WTC11 (cell line): ENCODE data around the gene ZDHHC1. TPM values are rescaled to one million over a fixed set of nuclear protein-coding genes. Genes with fewer than 3 reads are reported as not detected.

Experiments
- ATAC-seq: fragments of 200-7000 bp; cut with Tn5 transposase; 2 replicates; pipeline ENCODE4 v1.10.0; 2021; ENCODE audit warnings: mild to moderate bottlenecking, moderate library complexity
- CTCF ChIA-PET: fragments of 300-600 bp; sonication (Branson Sonifier 250); formaldehyde crosslinking; loops from one replicate; lab custom pipeline; 2021; ENCODE audit warnings: antibody characterized with exemption; lab: Charles Lee
- POLR2A ChIA-PET: fragments of 350-600 bp; sonication (Branson Sonifier 250); formaldehyde crosslinking; loops from one replicate; lab custom pipeline; 2021; ENCODE audit warnings: antibody characterized with exemption; lab: Charles Lee
- DNase-seq: peaks from one replicate; pipeline ENCODE4 v3.0.0; 2021; ENCODE audit warnings: low spot score
- H3K27ac Mint-ChIP-seq: 2 replicates; pipeline ENCODE4 v1.8.0; 2021; ENCODE audit warnings: mixed read lengths
- H3K27me3 Mint-ChIP-seq: 2 replicates; pipeline ENCODE4 v1.8.0; 2021; ENCODE audit warnings: low read depth, mild to moderate bottlenecking, moderate library complexity, mixed read lengths
- H3K36me3 Mint-ChIP-seq: 2 replicates; pipeline ENCODE4 v1.8.0; 2021; ENCODE audit warnings: mixed read lengths
- H3K4me1 Mint-ChIP-seq: 2 replicates; pipeline ENCODE4 v1.8.0; 2022; ENCODE audit warnings: mixed read lengths
- H3K4me3 Mint-ChIP-seq: 2 replicates; pipeline ENCODE4 v1.8.0; 2021; ENCODE audit warnings: mild to moderate bottlenecking, moderate library complexity, mixed read lengths
- H3K9me3 Mint-ChIP-seq: 2 replicates; pipeline ENCODE4 v1.8.0; 2021; ENCODE audit warnings: mixed read lengths
- CREM ChIP-seq: sonication (generic); formaldehyde crosslinking; IDR thresholded peaks from 2 replicates; pipeline ENCODE4 v1.8.1; 2022; ENCODE audit warnings: mild to moderate bottlenecking, missing genetic modification reagents, moderate library complexity
- ESRRA ChIP-seq: sonication (generic); formaldehyde crosslinking; IDR thresholded peaks from 2 replicates; pipeline ENCODE4 v1.8.1; 2022; ENCODE audit warnings: mild to moderate bottlenecking, missing genetic modification reagents, borderline replicate concordance
- GABPB1 ChIP-seq: sonication (generic); formaldehyde crosslinking; IDR thresholded peaks from 2 replicates; pipeline ENCODE4 v1.8.1; 2023; ENCODE audit warnings: mild to moderate bottlenecking, missing genetic modification reagents
- HMGA2 ChIP-seq: fragments of 250-450 bp; sonication (Bioruptor Pico); IDR thresholded peaks from 2 replicates; pipeline ENCODE4 v1.4.0; 2021; ENCODE audit warnings: mild to moderate bottlenecking, moderate library complexity
- JAZF1 ChIP-seq: fragments of 250-450 bp; sonication (Bioruptor Pico); IDR thresholded peaks from 2 replicates; pipeline ENCODE4 v1.9.0; 2021; ENCODE audit warnings: moderate library complexity, mild to moderate bottlenecking, inconsistent platforms
- JUN ChIP-seq: sonication (generic); formaldehyde crosslinking; IDR thresholded peaks from 2 replicates; pipeline ENCODE4 v1.8.0; 2023; ENCODE audit warnings: mild to moderate bottlenecking, missing genetic modification reagents
- NFYB ChIP-seq: sonication (generic); formaldehyde crosslinking; conservative IDR thresholded peaks from 2 replicates; pipeline ENCODE4 v1.8.0; 2022; ENCODE audit warnings: low read depth, missing genetic modification reagents
- NR2C2 ChIP-seq: sonication (generic); formaldehyde crosslinking; IDR thresholded peaks from 2 replicates; pipeline ENCODE4 v1.8.0; 2022; ENCODE audit warnings: mild to moderate bottlenecking, missing genetic modification reagents
- PRRX2 ChIP-seq: fragments of 250-450 bp; sonication (Bioruptor Pico); IDR thresholded peaks from 2 replicates; pipeline ENCODE4 v1.8.0; 2021; ENCODE audit warnings: mild to moderate bottlenecking
- TP53 ChIP-seq: sonication (generic); formaldehyde crosslinking; IDR thresholded peaks from 2 replicates; pipeline ENCODE4 v1.8.1; 2023; ENCODE audit warnings: mild to moderate bottlenecking, missing genetic modification reagents
- ZBTB21 ChIP-seq: sonication (generic); formaldehyde crosslinking; IDR thresholded peaks from 2 replicates; pipeline ENCODE4 v1.8.1; 2023; ENCODE audit warnings: mild to moderate bottlenecking, missing genetic modification reagents, borderline replicate concordance
- total RNA-seq: library from RNA; stranded (reverse); gene quantifications from 3 replicates; pipeline ENCODE4 v1.2.3, GENCODE V29; 2021
- TF ChIP-seq, protein P1 (sequence below): sonication (generic); formaldehyde crosslinking; IDR thresholded peaks from 2 replicates; pipeline ENCODE4 v1.8.0; 2022; ENCODE audit warnings: missing genetic modification reagents
- TF ChIP-seq, protein P2 (sequence below): sonication (generic); formaldehyde crosslinking; IDR thresholded peaks from 2 replicates; pipeline ENCODE4 v1.8.0; 2023; ENCODE audit warnings: missing genetic modification reagents, mild to moderate bottlenecking, borderline replicate concordance
- TF ChIP-seq, protein P3 (sequence below): sonication (generic); formaldehyde crosslinking; IDR thresholded peaks from 2 replicates; pipeline ENCODE4 v1.8.0; 2022; ENCODE audit warnings: mild to moderate bottlenecking, missing genetic modification reagents
- TF ChIP-seq, protein P4 (sequence below): sonication (generic); formaldehyde crosslinking; IDR thresholded peaks from 2 replicates; pipeline ENCODE4 v1.8.1; 2023; ENCODE audit warnings: mild to moderate bottlenecking, moderate library complexity, missing genetic modification reagents

The ZDHHC1 gene
- total RNA-seq, 1 experiment from 2014 or later: 4.2 TPM

DNA sequence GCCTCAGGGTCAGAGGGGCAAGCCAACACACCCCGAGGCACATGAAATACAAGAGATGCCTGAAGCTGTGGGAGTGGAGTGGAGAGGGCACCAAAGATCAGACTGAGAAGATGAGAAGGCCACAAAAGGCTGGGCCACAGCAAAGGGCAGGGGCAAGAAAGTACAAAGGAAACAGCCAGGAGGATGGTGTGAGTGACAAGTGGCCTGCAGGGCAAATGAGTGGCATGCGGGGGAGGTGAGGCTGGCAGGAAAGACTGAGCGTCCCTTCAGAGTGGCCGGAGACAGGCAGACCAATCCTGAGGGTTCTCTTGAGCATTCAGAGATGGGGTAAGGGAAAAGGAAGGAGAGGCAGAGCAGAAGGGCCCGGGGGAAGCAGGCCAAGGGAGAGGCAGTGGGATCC lies 37.8 kb upstream of the ZDHHC1 start:
- H3K27ac Mint-ChIP-seq: no peak overlapping the region
- TF ChIP-seq CREM (CRISPR knock-in tag) (no peak), PRRX2 (no peak), ESRRA (CRISPR knock-in tag) (no peak), ZBTB21 (CRISPR knock-in tag) (no peak), JUN (CRISPR knock-in tag) (no peak), HMGA2 (CRISPR knock-in tag) (no peak), NFYB (CRISPR knock-in tag) (no peak), JAZF1 (CRISPR knock-in tag) (no peak), TP53 (CRISPR knock-in tag) (no peak), NR2C2 (CRISPR knock-in tag) (no peak), GABPB1 (CRISPR knock-in tag) (no peak)
- TF ChIP-seq, protein P1, sequence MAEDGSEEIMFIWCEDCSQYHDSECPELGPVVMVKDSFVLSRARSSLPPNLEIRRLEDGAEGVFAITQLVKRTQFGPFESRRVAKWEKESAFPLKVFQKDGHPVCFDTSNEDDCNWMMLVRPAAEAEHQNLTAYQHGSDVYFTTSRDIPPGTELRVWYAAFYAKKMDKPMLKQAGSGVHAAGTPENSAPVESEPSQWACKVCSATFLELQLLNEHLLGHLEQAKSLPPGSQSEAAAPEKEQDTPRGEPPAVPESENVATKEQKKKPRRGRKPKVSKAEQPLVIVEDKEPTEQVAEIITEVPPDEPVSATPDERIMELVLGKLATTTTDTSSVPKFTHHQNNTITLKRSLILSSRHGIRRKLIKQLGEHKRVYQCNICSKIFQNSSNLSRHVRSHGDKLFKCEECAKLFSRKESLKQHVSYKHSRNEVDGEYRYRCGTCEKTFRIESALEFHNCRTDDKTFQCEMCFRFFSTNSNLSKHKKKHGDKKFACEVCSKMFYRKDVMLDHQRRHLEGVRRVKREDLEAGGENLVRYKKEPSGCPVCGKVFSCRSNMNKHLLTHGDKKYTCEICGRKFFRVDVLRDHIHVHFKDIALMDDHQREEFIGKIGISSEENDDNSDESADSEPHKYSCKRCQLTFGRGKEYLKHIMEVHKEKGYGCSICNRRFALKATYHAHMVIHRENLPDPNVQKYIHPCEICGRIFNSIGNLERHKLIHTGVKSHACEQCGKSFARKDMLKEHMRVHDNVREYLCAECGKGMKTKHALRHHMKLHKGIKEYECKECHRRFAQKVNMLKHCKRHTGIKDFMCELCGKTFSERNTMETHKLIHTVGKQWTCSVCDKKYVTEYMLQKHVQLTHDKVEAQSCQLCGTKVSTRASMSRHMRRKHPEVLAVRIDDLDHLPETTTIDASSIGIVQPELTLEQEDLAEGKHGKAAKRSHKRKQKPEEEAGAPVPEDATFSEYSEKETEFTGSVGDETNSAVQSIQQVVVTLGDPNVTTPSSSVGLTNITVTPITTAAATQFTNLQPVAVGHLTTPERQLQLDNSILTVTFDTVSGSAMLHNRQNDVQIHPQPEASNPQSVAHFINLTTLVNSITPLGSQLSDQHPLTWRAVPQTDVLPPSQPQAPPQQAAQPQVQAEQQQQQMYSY (CRISPR knock-in tag): no peak
- TF ChIP-seq, protein P2, sequence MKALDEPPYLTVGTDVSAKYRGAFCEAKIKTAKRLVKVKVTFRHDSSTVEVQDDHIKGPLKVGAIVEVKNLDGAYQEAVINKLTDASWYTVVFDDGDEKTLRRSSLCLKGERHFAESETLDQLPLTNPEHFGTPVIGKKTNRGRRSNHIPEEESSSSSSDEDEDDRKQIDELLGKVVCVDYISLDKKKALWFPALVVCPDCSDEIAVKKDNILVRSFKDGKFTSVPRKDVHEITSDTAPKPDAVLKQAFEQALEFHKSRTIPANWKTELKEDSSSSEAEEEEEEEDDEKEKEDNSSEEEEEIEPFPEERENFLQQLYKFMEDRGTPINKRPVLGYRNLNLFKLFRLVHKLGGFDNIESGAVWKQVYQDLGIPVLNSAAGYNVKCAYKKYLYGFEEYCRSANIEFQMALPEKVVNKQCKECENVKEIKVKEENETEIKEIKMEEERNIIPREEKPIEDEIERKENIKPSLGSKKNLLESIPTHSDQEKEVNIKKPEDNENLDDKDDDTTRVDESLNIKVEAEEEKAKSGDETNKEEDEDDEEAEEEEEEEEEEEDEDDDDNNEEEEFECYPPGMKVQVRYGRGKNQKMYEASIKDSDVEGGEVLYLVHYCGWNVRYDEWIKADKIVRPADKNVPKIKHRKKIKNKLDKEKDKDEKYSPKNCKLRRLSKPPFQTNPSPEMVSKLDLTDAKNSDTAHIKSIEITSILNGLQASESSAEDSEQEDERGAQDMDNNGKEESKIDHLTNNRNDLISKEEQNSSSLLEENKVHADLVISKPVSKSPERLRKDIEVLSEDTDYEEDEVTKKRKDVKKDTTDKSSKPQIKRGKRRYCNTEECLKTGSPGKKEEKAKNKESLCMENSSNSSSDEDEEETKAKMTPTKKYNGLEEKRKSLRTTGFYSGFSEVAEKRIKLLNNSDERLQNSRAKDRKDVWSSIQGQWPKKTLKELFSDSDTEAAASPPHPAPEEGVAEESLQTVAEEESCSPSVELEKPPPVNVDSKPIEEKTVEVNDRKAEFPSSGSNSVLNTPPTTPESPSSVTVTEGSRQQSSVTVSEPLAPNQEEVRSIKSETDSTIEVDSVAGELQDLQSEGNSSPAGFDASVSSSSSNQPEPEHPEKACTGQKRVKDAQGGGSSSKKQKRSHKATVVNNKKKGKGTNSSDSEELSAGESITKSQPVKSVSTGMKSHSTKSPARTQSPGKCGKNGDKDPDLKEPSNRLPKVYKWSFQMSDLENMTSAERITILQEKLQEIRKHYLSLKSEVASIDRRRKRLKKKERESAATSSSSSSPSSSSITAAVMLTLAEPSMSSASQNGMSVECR: no peak
- TF ChIP-seq, protein P3, sequence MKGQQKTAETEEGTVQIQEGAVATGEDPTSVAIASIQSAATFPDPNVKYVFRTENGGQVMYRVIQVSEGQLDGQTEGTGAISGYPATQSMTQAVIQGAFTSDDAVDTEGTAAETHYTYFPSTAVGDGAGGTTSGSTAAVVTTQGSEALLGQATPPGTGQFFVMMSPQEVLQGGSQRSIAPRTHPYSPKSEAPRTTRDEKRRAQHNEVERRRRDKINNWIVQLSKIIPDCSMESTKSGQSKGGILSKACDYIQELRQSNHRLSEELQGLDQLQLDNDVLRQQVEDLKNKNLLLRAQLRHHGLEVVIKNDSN (CRISPR knock-in tag): no peak
- TF ChIP-seq, protein P4, sequence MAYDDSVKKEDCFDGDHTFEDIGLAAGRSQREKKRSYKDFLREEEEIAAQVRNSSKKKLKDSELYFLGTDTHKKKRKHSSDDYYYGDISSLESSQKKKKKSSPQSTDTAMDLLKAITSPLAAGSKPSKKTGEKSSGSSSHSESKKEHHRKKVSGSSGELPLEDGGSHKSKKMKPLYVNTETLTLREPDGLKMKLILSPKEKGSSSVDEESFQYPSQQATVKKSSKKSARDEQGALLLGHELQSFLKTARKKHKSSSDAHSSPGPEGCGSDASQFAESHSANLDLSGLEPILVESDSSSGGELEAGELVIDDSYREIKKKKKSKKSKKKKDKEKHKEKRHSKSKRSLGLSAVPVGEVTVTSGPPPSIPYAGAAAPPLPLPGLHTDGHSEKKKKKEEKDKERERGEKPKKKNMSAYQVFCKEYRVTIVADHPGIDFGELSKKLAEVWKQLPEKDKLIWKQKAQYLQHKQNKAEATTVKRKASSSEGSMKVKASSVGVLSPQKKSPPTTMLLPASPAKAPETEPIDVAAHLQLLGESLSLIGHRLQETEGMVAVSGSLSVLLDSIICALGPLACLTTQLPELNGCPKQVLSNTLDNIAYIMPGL: no peak
- TF ChIP-seq, all 79 proteins: peak for 0

More for the DNA sequence above, 37.8 kb upstream of the ZDHHC1 start:
- CTCF ChIA-PET: interaction anchor here (1.0 to 2.8 kb wide), 2 partner anchors 12 to 27 kb away, joined by 3 to 14 read pairs; partner anchors contain the start of gene ATP6V0D1
- DNase-seq (no peak), ATAC-seq (no peak)
- H3K4me3 Mint-ChIP-seq: no peak overlapping the region
- H3K36me3 Mint-ChIP-seq: no peaks in the 10 kb centered on the region
- no peaks in the 10 kb centered on the region; the same call in 1 of the 2 replicates for H3K27me3 Mint-ChIP-seq
- H3K4me1 Mint-ChIP-seq: 0 out of 2 replicates have a peak, but pooled peaks cover 5% of the 10 kb centered on the region
- no peaks in the 10 kb centered on the region for H3K9me3 Mint-ChIP-seq
- POLR2A ChIA-PET: no interaction called here
